Mucosa of descending colon (tissue), 3 donors: Measurements from ENCODE around the gene HBS1L. TPM values are rescaled to one million over a fixed set of nuclear protein-coding genes. Genes with fewer than 3 reads are reported as not detected.

Experiments
- ATAC-seq: fragments of 200-7000 bp; cut with Tn5 transposase; one replicate; pipeline ENCODE4 v1.9.1; 2020; ENCODE audit warnings: mild to moderate bottlenecking, moderate library complexity
- DNase-seq, 3 donors: peaks; one replicate each; pipeline ENCODE4 v3.0.0-alpha.2; 2020
- H3K36me3 ChIP-seq: fragments of 200-600 bp; one replicate; pipeline ENCODE4 v1.8.0; 2021; ENCODE audit warnings: low read depth, mild to moderate bottlenecking
- H3K4me1 ChIP-seq: fragments of 200-600 bp; one replicate; pipeline ENCODE4 v1.8.0; 2021; ENCODE audit warnings: low read depth, mild to moderate bottlenecking
- H3K4me3 ChIP-seq: fragments of 200-600 bp; one replicate; pipeline ENCODE4 v1.8.0; 2021; ENCODE audit warnings: mild to moderate bottlenecking
- H3K9me3 ChIP-seq: fragments of 200-600 bp; one replicate; pipeline ENCODE4 v1.8.0; 2021; ENCODE audit warnings: mild to moderate bottlenecking
- intact Hi-C, 2 donors: fragments of 100-400 bp; cut with DNase I in 1 of 2; cut with micrococcal nuclease in 1 of 2; formaldehyde crosslinking; loops; one replicate each; pipeline versions ENCODE4 v1.11.0 to v1.11.1; 2022; cut with DNase I, micrococcal nuclease
- total RNA-seq, 3 donors: library from RNA; stranded (reverse); fragmentation: NEBNext Ultra II Directional in 2 of 3; extraction: Animal tissue kit (Norgen Biotek cat#: 25700) in 2 of 3; gene quantifications; one replicate each; pipeline versions ENCODE4 v1.2.1 to v1.2.4, GENCODE V29; 2021 to 2023
- TF ChIP-seq, protein P1 (sequence below): fragments of 200-600 bp; IDR thresholded peaks from one replicate; pipeline ENCODE4 v1.8.0; 2022; ENCODE audit warnings: antibody characterized with exemption, mild to moderate bottlenecking
- donor health status: DM: no; HTN: no; CAD: no; lungs with moderate emphysema.
- donor health status: DM: no; HTN: no; CAD: no.
- donor health status: DM: no; HTN: yes; CAD: no.

Gene HBS1L
- total RNA-seq, 3 donors from 2014 or later, result 43.0 to 68.6 (median 51.3) TPM

GRCh38 chr6:135095716-135096115 lies 41.1 kb upstream of the HBS1L start:
- H3K4me3 ChIP-seq, result no peak overlapping the region
- no peaks in the 10 kb centered on the region for H3K36me3 ChIP-seq
- DNase-seq (no peak), ATAC-seq (no peak)
- H3K9me3 ChIP-seq, result no peaks in the 10 kb centered on the region
- TF ChIP-seq, protein P1, sequence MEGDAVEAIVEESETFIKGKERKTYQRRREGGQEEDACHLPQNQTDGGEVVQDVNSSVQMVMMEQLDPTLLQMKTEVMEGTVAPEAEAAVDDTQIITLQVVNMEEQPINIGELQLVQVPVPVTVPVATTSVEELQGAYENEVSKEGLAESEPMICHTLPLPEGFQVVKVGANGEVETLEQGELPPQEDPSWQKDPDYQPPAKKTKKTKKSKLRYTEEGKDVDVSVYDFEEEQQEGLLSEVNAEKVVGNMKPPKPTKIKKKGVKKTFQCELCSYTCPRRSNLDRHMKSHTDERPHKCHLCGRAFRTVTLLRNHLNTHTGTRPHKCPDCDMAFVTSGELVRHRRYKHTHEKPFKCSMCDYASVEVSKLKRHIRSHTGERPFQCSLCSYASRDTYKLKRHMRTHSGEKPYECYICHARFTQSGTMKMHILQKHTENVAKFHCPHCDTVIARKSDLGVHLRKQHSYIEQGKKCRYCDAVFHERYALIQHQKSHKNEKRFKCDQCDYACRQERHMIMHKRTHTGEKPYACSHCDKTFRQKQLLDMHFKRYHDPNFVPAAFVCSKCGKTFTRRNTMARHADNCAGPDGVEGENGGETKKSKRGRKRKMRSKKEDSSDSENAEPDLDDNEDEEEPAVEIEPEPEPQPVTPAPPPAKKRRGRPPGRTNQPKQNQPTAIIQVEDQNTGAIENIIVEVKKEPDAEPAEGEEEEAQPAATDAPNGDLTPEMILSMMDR, result no peak
- intact Hi-C loops, result no loop called here
- H3K4me1 ChIP-seq, result no peaks in the 10 kb centered on the region

- H3K4me1 ChIP-seq, result no peaks in the 10 kb centered on the region
- peak; percentile 55 for ATAC-seq
- H3K36me3 ChIP-seq, result no peaks in the 10 kb centered on the region
- DNase-seq, result no peak
- TF ChIP-seq, protein P1, result no peak
- intact Hi-C loops, result no loop called here
- no peaks in the 10 kb centered on the region for H3K9me3 ChIP-seq
- H3K4me3 ChIP-seq, result no peak overlapping the region
Measured at GRCh38 chr6:135094403-135094821, 39.8 kb upstream of the HBS1L start.

DNA sequence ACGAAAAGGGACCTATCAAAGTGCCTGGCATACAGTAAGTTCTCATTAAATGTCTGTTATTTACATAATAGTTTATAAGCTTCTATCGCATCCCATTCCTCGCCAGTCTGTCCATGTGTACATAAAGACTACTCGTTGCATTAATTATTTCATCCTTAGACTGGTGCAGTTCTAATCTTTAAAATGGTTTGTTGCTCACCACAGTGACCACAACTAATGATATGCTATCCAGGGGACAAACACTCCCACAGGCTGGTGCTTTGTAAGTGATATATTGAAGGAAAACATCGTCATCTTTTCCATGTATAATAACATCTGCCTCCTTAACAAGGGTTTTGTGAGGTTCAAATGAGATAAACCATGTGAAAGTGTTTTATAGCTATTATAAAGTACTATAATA lies 39.0 kb upstream of the HBS1L start:
- intact Hi-C loops, result no loop called here
- no peak for ATAC-seq

GRCh38 chr6:135092724-135093123 lies 38.1 kb upstream of the HBS1L start:
- DNase-seq (no peak), ATAC-seq (no peak)
- Histone ChIP-seq H3K4me1 (peaks cover 4% of the 10 kb centered on the region), H3K9me3 (no peaks in the 10 kb centered on the region), H3K36me3 (no peaks in the 10 kb centered on the region), H3K4me3 (no peak overlapping the region)
- intact Hi-C loops, result no loop called here
- TF ChIP-seq, protein P1, result no peak

More for the DNA sequence above, 39.0 kb upstream of the HBS1L start:
- Histone ChIP-seq H3K9me3 (no peaks in the 10 kb centered on the region), H3K4me1 (no peaks in the 10 kb centered on the region), H3K4me3 (no peak overlapping the region), H3K36me3 (no peaks in the 10 kb centered on the region)
- no peak for DNase-seq
- TF ChIP-seq, protein P1, result no peak

DNA sequence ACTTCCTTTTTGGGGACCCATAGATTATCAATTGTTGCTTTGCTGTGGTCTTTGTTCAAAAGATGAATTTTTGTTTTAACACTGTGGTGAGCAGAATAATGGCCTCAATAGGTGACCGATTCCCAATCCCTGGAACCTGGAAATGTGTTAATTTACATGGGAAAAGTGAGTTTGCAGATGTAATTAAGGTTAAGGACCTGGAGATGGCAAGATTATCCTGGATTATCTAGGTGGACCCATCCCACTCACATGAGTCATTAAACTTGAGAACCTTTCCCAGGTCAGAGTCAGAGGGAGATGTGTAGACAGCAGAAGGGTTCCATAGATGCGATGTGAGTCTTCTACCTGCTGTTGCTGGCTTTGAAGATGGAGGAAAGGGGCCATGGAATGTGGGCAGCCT lies 36.2 kb upstream of the HBS1L start:
- no peak for ATAC-seq
- intact Hi-C loops, result no loop called here
- Histone ChIP-seq H3K36me3 (no peaks in the 10 kb centered on the region), H3K4me3 (no peak overlapping the region), H3K4me1 (peaks cover 4% of the 10 kb centered on the region), H3K9me3 (no peaks in the 10 kb centered on the region)
- TF ChIP-seq, protein P1, result no peak
- no peak for DNase-seq

GRCh38 chr6:135089901-135090300 lies 35.3 kb upstream of the HBS1L start:
- Histone ChIP-seq H3K36me3 (no peaks in the 10 kb centered on the region), H3K4me1 (peaks cover 4% of the 10 kb centered on the region), H3K4me3 (no peak overlapping the region), H3K9me3 (no peaks in the 10 kb centered on the region)
- TF ChIP-seq, protein P1, result no peak
- ATAC-seq (no peak), DNase-seq (no peak)
- intact Hi-C loops, result no loop called here
